Fibroblast of upper back skin (primary cell): ENCODE measurements around the gene PIN1.

ENCODE experiments used
- DNase-seq: peaks from one replicate; pipeline ENCODE4 v3.0.0-alpha.2; 2013

PIN1 gene

DNA sequence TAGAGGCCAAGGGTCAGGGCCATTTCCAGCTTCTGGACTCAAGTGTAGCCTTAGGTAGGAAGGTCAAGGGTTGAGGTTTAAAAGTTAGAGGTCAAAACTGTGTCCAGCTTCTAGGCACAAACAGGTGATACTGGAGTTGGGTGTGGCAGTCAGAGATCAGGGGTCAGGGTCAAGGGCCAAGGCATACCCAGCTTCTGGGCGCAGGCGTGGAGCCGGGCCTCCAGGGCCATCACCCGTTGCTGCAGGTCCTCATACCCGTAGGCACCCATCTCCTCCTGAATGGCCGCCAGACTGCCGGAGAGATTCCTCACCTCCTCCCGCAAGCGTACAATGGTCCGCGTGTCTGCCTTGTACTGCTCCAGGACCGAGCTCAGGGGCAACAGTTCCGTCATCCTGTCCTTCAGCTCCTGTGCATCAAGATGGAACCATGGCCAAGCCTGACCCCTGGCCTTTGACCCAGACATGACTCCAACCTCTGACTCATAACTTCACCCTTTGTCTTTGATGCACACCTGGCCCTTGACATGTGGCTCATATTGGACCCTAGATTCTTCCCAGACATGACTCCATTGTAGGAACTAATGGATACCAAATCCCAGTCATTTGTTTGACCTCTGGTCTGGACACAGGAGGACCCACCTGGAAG, 22.1 kb downstream of the PIN1 start:
- no peak for DNase-seq

DNA sequence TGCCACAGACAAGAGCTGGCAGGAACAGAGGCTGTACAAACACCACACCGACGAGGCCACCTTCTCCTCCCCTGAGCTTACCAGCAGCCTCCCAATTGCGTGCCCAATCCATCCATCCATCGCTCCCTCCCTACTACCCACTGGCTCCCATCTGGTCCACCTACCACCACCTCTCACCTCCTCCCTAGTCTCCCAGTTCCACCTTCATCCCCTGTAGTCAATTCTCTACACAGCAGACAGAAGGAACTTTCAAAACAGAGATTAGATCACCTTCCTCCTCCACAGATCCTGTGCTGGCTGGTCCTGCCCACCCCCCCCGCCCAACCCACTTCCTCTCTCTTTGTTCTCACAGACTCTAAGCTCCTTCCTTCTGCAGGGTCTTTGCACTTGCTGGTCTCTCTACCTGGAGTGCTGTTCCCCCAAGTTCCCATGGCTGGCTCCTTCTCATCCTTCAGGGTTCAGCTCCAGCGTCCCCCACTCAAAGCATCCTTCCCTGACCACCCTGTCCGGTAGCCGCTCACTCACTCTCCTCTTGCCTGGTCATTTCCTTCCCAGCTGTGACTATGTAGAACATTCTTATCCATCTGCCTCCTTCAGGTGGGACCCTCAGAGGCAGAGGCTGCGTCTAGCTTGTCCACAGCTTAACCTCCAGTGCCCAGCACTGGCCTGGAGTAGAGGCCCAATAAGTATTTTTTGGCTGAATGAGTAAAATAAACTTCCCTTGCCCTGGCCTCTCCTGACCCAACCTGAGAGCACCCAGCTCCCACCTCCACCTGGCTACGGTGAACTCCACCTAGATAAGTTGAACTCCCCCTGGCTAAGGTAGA, 23.0 kb downstream of the PIN1 start:
- no peak for DNase-seq

DNA sequence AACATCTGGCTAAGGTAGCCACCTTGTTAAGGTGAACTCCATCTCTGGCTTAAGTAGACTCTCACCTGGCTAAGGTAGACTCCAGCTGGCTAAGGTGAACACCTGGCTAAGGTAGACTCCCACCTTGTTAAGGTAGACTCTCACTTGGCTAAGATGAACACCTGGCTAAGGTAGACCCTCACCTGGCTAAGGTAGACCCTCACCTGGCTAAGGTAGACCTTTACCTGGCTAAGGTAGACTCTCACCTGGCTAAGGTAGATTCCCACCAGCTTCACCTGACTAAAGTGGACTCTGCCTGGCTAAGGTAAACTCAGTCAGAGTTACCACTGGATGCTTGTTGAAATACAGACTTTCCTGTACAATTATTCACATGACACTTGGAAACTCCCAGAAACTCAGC, 23.6 kb downstream of the PIN1 start:
- DNase-seq, result no peak

DNA sequence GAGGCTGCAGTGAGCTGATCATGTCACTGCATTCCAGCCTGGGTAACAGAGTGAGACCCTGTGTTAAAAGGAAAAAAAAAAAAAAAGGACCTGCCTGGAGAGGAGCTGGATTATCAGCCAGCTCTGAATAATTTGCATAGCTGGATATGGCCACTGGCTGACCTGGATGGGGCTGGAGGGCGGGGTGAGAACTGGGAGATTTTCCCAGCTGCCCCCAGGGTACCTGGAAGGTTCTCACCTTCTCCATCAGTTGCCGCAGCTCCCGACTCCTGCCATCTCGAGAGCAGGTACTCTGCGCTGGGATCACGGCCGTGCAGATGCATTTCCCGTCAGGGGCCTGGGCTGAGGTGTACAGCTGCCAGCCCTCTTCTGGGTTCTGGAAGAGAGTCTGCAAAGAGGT, 25.3 kb downstream of the PIN1 start:
- DNase-seq, result no peak

DNA sequence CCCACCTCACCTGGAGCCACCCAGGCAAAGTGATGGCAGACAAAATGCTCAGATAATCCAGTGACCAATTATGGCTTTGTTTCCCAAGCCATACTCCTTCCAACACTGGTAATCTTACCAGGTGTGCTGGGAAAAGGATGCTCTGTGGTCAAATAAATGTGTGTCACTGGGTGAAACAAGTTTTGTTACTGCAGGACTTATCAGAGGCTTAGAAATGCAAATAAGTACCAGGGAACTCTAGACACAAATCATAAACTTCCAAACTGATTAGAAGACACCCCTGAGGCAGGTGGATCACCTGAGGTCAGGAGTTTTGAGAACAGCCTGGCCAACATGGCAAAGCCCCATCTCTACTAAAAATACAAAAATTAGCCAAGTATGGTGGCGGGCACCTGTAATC, 26.4 kb downstream of the PIN1 start:
- DNase-seq, result no peak

DNA sequence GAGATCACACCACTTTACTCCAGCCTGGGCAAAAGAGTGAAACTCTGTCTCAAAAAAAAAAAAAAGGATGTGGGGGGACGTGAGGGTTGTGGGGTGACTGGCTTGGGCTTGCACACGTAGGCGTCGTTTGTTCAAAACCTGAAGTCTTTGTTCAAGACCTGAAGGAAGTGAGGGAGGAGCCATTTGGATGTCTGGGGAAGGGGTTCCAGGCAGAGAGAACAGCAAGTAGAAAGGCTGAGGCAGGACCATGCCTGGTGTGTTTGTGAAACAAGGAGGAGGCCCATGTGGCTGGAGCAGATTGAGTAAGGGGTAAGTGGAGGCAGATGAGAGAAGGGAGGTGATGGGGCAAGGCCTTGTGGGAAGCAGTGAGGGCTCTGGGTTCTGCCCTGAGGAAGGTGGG, 27.8 kb downstream of the PIN1 start:
- DNase-seq, result no peak

DNA sequence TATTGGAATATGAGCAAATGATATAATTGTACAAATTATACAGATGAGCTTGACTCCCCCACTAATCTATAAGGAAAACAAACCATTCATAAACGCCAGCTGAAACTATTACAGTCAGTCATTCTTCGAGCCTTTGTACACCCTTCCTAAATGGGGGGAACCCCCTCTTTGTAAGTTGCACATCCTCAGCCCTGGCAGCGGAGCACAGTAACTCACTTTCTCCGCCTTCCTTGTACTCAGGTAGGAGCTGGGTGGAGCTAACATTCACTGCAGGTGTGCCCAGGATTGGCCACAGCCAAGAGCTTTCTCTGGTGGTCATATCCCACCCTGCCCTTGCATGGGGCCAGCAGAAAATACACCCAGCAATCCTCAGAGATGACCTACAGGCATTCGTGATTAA, 28.6 kb downstream of the PIN1 start:
- DNase-seq, result no peak

DNA sequence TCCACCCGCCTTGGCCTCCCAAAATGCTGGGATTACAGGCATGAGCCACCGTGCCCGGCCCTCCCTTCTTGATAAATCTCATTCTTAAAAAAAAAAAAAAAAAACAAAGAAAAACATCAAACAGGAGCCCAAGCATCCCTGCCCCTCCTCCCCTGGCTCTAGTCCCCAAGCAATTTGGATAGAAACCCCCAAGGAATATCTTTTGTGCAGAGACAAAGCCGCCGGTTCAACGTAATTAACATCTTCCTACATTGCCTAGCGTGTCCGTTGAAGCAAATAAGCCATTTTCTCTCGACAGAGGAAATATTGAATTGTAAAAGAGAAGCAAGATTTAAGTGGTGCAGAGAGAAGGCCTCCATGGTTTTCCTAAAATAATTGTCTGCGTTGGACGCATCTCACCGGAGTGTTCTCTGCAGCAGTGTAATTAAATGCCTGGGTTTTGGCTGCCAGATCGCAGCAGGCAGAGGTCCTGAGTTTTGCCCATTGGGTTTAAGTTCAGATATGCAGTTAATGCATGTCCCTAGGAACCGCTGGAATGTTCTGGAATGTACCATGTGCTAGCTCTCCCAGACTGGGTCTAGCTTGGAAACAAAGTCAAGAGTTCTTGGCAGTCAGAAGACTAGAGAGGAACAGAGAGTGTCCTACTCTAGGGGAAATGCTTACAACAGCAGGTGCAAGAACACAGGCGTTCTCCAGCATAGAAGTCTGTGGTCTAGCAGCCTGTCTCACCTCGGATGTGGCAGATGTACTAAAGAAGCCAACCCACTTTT, 30.8 kb downstream of the PIN1 start:
- no peak for DNase-seq

DNA sequence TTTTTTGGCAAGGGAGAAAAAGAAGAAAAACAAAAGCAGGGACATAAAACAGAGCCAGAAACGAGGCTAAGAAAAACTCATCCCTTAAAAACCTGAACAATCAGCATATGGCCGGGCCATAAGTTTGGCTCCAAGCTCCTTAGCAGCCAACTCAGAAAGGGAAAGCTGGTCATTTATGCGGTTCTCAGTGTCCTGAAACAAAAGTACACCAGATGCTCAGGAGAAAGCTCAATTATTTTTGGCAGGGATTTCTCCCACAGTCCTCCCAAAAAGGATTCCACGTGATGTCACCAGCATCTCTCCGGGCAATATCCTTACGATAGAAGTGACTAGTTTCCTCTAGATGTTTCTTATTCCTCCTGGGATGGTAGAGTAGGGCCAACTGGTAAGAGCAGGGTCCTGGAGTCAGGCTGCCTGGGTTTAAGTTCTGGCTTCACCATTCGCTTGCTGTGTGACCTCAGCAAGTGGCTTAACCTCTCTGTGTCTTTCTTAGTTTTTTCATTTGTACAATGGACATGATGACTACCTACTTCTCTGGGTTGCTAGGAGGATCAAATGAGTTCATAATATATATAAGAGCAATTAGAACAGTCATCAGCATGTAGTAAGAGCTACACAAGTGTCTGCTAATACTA, 34.0 kb downstream of the PIN1 start:
- no peak for DNase-seq

DNA sequence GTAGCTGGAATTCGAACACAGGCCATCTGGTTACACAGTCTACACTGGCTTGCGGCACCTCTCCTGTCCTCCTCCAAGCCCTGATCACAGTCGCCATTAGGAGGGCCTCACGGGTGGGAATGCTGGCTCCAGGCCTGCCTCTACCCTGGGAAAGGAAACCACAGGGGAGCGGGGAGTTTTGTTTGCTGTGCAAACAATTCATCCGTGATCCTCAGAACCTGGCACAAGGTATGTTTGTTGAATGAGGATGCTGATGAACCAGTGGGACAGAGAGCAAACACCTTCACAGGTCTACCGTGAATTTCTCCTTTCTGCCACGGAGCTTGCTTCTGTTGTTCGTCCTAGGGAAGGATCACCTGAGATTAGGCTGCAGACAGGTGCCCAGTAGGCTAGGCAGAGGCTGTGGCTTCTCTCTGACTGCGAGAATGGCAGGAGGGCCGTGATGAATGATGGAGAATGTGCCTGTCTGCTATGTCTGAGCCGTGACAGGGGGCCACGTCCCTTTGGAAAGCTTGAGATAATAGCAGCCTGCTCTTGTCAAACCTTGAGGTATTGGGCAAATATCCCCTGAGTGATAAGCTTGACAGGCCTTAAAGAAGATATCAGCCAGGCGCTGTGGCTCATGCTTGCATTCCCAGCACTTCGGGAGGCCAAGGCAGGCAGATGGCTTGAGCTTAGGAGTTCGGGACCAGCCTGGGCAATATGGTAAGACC, 36.7 kb downstream of the PIN1 start:
- no peak for DNase-seq

DNA sequence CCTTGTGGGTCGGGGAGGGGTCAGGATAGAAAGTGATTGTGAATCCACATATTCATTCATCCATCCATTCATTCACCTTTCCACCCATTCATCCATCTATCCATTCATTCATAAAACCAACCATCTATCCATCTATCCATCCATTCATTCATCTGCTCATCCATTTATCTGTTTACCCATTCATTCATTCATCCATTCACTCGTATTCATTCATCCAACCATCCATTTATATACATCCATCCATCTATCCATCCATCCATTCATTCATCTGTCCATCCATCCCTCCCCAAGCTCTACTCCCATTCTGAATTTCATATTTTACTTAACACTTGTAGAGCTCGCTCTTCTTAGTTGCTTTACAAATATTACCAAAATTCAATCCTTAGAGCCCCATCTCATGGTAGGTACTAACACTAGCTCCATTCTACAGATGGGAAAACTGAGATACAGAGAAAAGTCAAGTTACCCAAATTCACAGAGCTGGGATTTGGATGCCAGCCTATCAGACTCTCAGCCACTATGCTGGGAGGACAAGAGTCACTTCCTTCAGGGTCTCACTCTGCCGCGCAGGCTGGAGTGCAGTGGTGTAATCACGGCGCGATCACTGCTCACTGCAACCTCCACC, 37.6 kb downstream of the PIN1 start:
- DNase-seq, result no peak

DNA sequence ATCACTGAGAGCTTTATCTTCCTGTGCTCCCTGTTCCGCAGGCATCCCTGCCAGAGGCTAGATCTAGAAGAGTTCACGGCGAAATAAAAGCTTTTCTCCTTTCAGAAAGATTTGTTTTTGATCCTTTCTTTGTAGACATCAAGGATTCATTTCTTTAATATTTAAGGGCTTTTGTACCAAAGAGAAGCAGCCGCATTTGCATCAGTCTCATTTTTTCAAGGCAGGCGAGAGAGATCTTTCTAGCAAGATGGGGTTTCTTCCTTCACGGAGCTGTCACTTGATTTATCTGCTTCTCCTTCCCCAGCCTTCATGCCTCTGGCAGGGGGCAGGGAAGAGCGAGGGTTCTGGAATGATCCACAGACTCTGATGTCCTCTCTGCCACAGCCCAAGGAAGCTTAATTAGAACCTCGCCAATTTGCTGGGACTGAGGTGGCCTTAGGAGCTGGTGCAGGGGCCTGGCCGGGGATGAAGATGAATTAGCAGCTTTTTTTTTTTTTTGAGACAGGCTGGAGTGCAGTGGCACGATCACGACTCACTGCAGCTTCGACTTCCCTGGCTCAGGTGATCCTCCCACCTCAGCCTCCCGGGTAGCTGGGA, 40.0 kb downstream of the PIN1 start:
- DNase-seq, result no peak

DNA sequence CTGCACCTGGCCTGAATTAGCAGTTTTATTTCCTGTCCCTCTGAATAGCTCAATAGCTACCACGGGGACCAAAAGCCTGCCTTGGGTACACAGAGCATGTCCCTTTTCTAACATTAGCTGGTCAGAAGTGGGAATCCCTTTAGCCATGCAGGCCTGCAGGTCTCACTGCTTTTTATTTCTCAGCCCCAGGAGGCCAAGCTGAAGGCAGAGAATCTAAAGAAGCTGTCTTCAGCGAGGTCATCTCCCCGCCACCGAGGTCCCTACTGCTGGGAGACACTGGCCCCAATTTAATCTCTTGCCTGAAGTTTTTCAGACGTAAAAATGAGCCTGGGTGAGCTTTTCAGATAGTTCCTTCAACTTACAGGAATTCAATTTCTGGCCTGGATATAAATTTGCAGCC, 40.7 kb downstream of the PIN1 start:
- DNase-seq, result no peak

DNA sequence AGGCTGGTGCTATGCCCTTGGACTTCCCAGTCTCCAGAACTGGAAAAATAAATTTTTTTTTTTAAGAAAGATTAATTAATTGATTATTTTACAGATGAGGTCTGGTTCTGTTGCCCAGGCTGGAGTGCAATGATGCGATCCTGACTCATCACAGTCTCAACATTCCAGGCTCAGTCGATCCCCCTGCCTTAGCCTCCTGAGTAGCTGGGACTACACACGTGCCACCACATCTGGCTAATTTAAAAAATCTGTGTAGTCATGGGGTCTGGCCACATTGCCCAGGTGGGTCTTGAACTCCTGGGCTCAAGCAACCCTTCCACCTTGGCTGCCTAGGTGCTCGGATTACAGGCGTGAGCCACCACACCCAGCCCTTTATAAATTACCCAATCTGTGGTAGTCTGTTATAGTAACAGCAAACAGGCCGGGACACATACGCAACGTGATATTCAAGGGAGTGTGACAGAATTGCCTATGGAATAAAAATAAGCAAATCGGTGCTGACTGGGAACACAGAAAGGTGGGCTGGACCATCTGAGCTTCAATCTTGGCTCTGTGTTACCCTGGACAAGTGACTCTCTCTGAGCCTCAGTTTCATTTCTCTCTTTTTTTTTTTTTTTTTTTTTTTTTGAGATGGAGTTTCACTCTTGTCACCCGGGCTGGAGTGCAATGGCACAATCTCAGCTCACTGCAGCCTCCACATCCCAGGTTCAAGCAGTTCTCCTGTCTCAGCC, 42.8 kb downstream of the PIN1 start:
- DNase-seq, result peak; percentile 68

DNA sequence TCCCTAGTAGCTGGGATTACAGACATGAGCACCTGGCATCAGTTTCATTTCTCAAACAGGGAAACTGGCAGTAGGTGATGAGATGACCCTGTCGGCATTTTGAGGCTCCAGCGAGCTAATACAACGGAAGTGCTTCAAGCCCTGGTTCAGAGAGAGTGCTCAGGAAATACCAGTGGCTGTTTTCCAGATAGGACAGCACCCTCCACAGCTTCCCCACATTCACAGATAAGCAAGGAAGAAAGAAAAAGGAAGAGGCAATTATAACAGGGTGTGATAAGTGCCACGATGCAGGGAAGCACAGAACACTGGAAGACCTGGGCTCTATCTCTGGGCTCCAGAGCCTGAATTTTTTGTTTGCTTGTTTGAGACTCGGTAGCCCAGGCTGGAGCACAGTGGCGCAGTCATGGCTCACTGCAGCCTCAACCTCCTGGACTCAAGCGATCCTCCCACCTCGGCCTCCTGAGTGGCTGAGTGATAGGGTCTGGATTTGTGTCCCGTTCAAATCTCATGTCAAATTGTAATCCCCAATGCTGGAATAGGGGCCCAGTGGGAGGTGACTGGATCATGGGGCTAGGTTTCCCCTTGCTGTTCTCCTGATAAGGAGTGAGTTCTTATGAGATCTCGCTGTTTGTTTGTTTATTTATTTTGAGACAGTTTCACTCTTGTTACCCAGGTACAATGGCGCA, 43.5 kb downstream of the PIN1 start:
- peak; percentile 14 for DNase-seq

DNA sequence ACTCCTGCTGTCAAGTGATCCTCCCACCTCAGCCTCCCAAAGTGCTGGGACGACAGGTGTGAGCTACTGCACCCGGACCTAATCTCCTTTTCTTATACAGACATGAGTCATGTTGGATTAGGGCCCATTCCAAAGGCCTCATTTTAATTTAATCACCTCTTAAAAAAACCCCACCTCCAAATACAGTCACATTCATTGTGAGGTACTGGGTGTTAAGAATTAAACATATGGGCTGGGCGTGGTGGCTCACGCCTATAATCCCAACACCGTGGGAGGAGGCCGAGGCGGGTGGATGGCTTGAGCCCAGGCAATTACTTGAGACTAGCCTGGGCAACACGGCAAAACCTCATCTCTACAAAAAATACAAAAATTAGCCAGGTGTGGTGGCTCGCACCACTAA, 46.6 kb downstream of the PIN1 start:
- DNase-seq, result no peak

DNA sequence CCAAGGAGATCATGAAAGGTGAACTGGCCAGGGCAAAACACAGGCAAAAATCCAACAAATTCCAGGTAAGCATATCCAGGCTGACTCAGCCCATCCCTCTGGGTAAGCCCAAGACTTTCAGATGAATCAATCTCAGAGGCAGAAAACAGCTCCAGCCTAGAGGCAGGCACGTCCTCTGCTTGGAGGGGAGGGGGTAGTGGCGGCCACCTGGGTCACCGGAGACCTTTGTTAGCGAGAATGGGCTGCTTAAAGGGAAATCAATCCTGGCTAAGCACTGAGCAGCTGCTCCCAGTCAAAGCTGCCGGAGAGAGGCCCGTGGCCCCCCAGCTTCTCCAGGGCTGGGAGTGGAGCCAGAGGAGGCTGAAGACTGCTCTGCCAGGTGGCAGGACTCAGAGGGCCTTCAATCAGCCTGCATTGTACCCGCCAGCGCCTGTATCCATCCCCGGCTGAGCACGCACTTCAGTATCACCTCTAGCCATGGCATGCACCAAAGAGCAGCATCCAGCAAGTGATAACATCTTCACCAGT, 48.2 kb downstream of the PIN1 start:
- DNase-seq, result peak; percentile 39

DNA sequence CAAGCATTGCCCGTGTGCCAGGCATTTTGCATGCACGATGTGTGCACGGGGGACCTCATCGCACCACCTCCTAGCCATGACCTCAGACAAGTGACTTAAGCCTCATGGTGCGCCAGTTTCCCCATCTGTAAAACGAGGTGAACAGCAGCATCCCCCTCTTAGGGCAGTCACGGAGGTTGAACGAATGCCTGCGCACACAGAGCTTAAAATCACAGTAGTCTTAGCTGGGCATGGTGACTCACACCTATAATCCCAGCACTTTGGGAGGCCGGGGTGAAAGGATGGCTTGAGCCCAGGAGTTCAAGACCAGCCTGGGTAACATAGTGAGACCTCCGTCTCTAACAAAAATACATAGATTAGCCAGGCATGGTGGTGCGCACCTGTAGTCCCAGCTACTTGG, 48.6 kb downstream of the PIN1 start:
- no peak for DNase-seq

DNA sequence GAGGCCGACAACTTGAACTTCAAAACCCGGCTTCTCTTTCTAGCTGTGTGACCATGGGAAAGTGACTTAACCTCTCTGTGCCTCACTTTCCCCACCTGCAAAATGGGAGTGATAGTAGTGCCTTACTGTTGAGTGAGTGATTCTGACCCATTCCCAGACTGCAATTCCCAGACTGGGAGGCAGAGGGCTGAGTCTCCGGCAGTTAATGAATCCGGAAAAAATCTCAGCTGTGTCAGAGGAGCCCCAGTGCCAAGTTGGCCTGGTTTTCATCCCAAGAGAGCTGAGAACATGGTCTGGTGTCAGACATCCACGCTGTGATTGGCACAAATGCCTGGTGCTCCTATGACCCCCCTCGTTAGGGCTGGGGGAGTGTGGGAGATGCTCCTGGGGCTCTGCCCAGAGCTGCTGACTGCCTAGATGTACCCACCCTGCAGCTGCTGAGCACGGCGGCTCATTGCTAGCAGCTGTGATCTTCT, 50.0 kb downstream of the PIN1 start:
- peak; percentile 43 for DNase-seq
